Psoas muscle (tissue), 8 donors: ENCODE data around the gene KCNMA1. TPM values are rescaled to one million over a fixed set of nuclear protein-coding genes. Genes with fewer than 3 reads are reported as not detected.

Source experiments
- ATAC-seq, 4 donors: fragments of 200-7000 bp; cut with Tn5 transposase; one replicate each; pipeline ENCODE4 v1.9.1; 2020; ENCODE audit warnings: moderate library complexity in 3 of 4, mild to moderate bottlenecking in 2 of 4
- DNase-seq, 2 donors: peaks; one replicate each; pipeline ENCODE4 v3.0.0-alpha.2; 2020
- H3K27ac ChIP-seq: fragments of 200-600 bp; one replicate; pipeline ENCODE4 v1.8.0; 2022
- H3K27me3 ChIP-seq, 3 donors: fragments of 200-600 bp in 1 of 3; one replicate each; pipeline versions ENCODE4 v1.6.1 to v1.8.0; 2013 to 2022; ENCODE audit warnings: low read length in 2 of 3, mild to moderate bottlenecking in 2 of 3, moderate library complexity in 1 of 3; ENCODE audit not compliant: insufficient read depth in 3 of 3
- H3K36me3 ChIP-seq, 2 donors: fragments of 200-600 bp in 1 of 2; one replicate each; pipeline versions ENCODE4 v1.6.1 to v1.8.0; 2013 to 2022; ENCODE audit warnings: low read depth in 1 of 2, mild to moderate bottlenecking in 1 of 2, moderate library complexity in 1 of 2; ENCODE audit not compliant: insufficient read depth in 1 of 2
- H3K4me1 ChIP-seq: fragments of 200-600 bp; one replicate; pipeline ENCODE4 v1.8.0; 2022
- H3K4me3 ChIP-seq: fragments of 200-600 bp; one replicate; pipeline ENCODE4 v1.8.0; 2022; ENCODE audit warnings: mild to moderate bottlenecking
- H3K9me3 ChIP-seq: fragments of 200-600 bp; one replicate; pipeline ENCODE4 v1.8.0; 2022
- WGBS, 3 donors: extraction: QIAGEN DNeasy Blood & Tissue Kit; methylation state at CpG; one replicate each; pipeline versions ENCODE4 v1.1.6 to v1.1.7; 2013; 5-methylcytosine and 5-hydroxymethylcytosine counted together
- intact Hi-C, 2 donors: fragments of 100-400 bp; cut with DNase I; formaldehyde crosslinking; loops; one replicate each; pipeline versions ENCODE4 v1.11.0 to v1.14.2; 2022
- polyA plus RNA-seq, 3 donors: library from polyadenylated mRNA; stranded (reverse); fragments of 200-250 nt; gene quantifications; one replicate each; pipeline ENCODE4 v1.2.3, GENCODE V29; 2013
- total RNA-seq, 4 donors: library from RNA; stranded (reverse); fragmentation: NEBNext Ultra II Directional in 2 of 4; extraction: Animal tissue kit (Norgen Biotek cat#: 25700) in 2 of 4; gene quantifications; one replicate each; pipeline versions ENCODE4 v1.2.1 to v1.2.4, GENCODE V29; 2021 to 2023
- TF ChIP-seq, protein P1 (sequence below): fragments of 200-600 bp; IDR thresholded peaks from one replicate; pipeline ENCODE4 v1.8.0; 2022; ENCODE audit warnings: antibody characterized with exemption
- donor health status: healthy with polysubstance abuse.
- donor health status: DM: no; HTN: no; CAD: no; lungs with moderate emphysema.
- donor health status: Bipolar disorder and iron deficiency.
- donor health status: healthy.
- donor health status: DM: yes; HTN: yes; CAD: no.
- donor health status: DM: no; HTN: no; CAD: no.
- donor health status: DM: no; HTN: no; CAD: no.
- donor health status: DM: yes; HTN: yes; CAD: no.

The KCNMA1 gene
- total and polyA plus RNA-seq, 7 donors = 7.9 to 53.0 (median 41.9) TPM

DNA sequence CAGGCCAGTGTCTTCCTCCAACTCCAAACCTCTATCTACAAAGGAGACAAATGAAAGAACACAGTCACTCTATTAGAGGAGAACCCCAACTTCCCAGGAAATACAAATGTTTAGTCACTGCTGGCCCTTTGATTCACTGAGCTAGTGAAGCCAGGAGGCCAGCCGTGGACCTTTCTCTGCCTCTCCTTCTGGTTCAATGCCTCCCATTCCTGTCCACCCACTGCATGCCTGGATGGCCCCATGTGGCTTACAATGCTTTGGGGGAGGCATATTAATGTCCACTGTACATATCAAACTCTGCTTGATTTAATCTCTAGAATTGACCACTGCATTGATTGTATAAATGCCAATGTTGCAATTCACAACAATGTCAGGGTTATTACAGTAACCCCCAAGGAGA is 687.3 kb downstream of the KCNMA1 start:
- no peak overlapping the region for H3K4me3 ChIP-seq
- intact Hi-C loops = no loop called here
- H3K27me3 ChIP-seq = no peaks in the 10 kb centered on the region
- ATAC-seq (no peak), DNase-seq (no peak)
- peaks cover 0 to 7% of the 10 kb centered on the region in 2 donors for H3K36me3 ChIP-seq
- TF ChIP-seq, protein P1, sequence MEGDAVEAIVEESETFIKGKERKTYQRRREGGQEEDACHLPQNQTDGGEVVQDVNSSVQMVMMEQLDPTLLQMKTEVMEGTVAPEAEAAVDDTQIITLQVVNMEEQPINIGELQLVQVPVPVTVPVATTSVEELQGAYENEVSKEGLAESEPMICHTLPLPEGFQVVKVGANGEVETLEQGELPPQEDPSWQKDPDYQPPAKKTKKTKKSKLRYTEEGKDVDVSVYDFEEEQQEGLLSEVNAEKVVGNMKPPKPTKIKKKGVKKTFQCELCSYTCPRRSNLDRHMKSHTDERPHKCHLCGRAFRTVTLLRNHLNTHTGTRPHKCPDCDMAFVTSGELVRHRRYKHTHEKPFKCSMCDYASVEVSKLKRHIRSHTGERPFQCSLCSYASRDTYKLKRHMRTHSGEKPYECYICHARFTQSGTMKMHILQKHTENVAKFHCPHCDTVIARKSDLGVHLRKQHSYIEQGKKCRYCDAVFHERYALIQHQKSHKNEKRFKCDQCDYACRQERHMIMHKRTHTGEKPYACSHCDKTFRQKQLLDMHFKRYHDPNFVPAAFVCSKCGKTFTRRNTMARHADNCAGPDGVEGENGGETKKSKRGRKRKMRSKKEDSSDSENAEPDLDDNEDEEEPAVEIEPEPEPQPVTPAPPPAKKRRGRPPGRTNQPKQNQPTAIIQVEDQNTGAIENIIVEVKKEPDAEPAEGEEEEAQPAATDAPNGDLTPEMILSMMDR = no peak
- H3K9me3 ChIP-seq = no peaks in the 10 kb centered on the region
- WGBS, 3 donors = 53 to 88% (median 78%) methylated on average over 1 of the region's 1 CpG
- H3K27ac ChIP-seq = no peak overlapping the region
- no peaks in the 10 kb centered on the region for H3K4me1 ChIP-seq

DNA sequence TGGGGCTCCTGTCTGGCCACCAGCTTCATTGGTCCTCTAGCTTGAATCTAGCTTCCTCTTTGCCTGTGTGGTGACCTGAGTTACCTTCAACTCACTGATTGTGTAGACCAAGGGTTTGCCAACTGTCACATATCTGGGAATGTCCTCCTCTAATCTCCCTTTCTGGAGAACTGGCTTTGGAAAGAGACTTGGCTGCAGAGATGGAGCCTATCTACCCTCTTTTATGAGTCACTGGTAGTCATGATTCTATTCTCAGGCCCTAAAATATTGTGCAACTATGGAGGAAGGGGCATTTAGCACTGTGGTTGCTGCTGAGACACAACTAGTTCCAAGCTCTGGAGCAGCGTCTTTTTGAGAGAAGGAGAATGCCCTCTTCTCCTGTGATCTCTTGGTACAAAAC is 691.3 kb downstream of the KCNMA1 start:
- Histone ChIP-seq H3K27ac (no peak overlapping the region), H3K36me3 (peaks cover 0 to 15% of the 10 kb centered on the region in 2 donors), H3K4me3 (no peak overlapping the region), H3K27me3 (no peaks in the 10 kb centered on the region), H3K4me1 (no peaks in the 10 kb centered on the region), H3K9me3 (no peaks in the 10 kb centered on the region)
- TF ChIP-seq, protein P1 = no peak
- 88 to 100% (median 95%) methylated on average over 1 of the region's 1 CpG for WGBS, 3 donors
- ATAC-seq (peak; percentile 61 to 94 (median 74)), DNase-seq (no peak)
- intact Hi-C loops = no loop called here

DNA sequence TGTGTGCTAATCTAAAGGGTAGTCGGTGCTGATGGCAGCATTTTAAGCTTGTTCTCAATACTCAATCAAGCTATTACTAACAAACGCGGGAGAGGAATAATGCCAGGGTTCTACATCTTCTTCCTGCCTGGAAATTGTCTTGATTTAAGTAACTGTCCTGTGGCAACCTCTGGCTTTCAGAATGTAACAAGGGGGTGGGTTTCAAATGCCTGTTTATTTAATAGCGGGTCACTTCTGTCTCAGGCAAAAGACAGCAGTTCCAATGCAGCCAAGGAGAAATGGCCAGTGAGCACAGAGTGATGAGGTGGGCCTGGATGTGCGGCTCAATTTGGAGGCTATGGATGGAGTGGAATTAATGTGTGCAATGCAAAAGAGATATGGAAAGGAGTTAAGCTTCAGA is 692.4 kb downstream of the KCNMA1 start:
- no peaks in the 10 kb centered on the region for H3K4me1 ChIP-seq
- TF ChIP-seq, protein P1 = no peak
- intact Hi-C loops = no loop called here
- H3K9me3 ChIP-seq = no peaks in the 10 kb centered on the region
- no peak overlapping the region for H3K4me3 ChIP-seq
- H3K27ac ChIP-seq = no peak overlapping the region
- ATAC-seq (no peak), DNase-seq (no peak)
- peaks cover 0 to 15% of the 10 kb centered on the region in 2 donors for H3K36me3 ChIP-seq
- 83% methylated on average over 5 of the region's 5 CpGs for WGBS, 3 donors
- H3K27me3 ChIP-seq = no peaks in the 10 kb centered on the region

DNA sequence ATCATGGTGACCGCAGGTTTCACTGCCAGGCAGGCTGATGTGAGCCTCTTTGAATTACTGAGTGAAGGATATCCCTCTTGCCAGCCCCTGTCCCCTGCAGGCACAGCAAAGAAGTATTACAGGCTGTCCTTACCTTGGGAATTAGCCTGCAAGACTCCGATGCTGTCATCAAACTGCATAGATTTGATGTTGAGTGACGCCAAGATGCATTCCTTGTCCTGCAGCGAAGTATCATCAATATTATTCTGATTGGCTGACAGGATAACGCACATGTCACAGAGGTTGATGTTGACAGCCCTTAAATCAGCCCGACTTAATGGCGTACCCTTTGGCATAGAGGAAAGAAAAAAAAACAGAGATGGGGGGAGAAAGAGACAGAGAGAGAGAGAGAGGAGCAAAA is 693.0 kb downstream of the KCNMA1 start:
- no peaks in the 10 kb centered on the region for H3K4me1 ChIP-seq
- H3K27ac ChIP-seq = no peak overlapping the region
- ATAC-seq (no peak), DNase-seq (no peak)
- no peaks in the 10 kb centered on the region for H3K9me3 ChIP-seq
- intact Hi-C loops = no loop called here
- TF ChIP-seq, protein P1 = no peak
- no peaks in the 10 kb centered on the region for H3K27me3 ChIP-seq
- peaks cover 0 to 15% of the 10 kb centered on the region in 2 donors for H3K36me3 ChIP-seq
- no peak overlapping the region for H3K4me3 ChIP-seq
- WGBS, 3 donors = 89 to 90% (median 89%) methylated on average over 7 of the region's 7 CpGs
